SK-N-SH (cell line): ENCODE results near the gene BCR. TPM values are rescaled to one million over a fixed set of nuclear protein-coding genes. Genes with fewer than 3 reads are reported as not detected.
"Not testable (repeated sequence)": the region's sequence is repeated elsewhere in the genome, so short reads cannot be mapped to it uniquely, and the experiment has no call there.

ENCODE experiments used
- CTCF ChIA-PET: fragments of 300-600, 350-600 bp; formaldehyde crosslinking; extraction: SDS; loops from one replicate; lab custom pipeline; 2021; lab: Yijun Ruan, JAX
- POLR2A ChIA-PET: fragments of 350-600 bp; sonication (Branson Sonifier 250); formaldehyde crosslinking; extraction: SDS; loops from one replicate; lab custom pipeline; 2020; ENCODE audit warnings: antibody characterized with exemption, inconsistent platforms; lab: Yijun Ruan, JAX
- DNase-seq: peaks from one replicate; pipeline ENCODE4 v3.0.0; 2012
- H2AFZ ChIP-seq: fragments of 200-600 bp; sonication (generic); 2 replicates; pipeline ENCODE4 v1.8.1; 2016; ENCODE audit warnings: antibody characterized with exemption, mild to moderate bottlenecking, low read depth
- H3F3A ChIP-seq: fragments of 200-600 bp; sonication (generic); replicated peaks from 2 replicates; pipeline ENCODE3; 2016; ENCODE audit warnings: antibody characterized with exemption, mild to moderate bottlenecking; ENCODE audit not compliant: insufficient read depth
- H3K27ac ChIP-seq, 2 experiments: fragments of 200-500 bp in 1 of 2; fragments of 200-600 bp in 1 of 2; sonication (Bioruptor generic) in 1 of 2; sonication (generic), shearing (Covaris generic) in 1 of 2; 2 replicates each; pipeline versions ENCODE4 v1.5.1 to v1.6.1; 2014 to 2016; ENCODE audit warnings: low read depth in 2 of 2, inconsistent platforms in 1 of 2, low read length in 1 of 2, mild to moderate bottlenecking in 1 of 2, mixed read lengths in 1 of 2
- H3K27me3 ChIP-seq: fragments of 200-600 bp; sonication (generic), shearing (Covaris generic); 2 replicates; pipeline ENCODE4 v1.6.1; 2016; ENCODE audit warnings: mixed run types; ENCODE audit not compliant: insufficient read depth
- H3K36me3 ChIP-seq, 2 experiments: fragments of 200-500 bp in 1 of 2; fragments of 200-600 bp in 1 of 2; sonication (Bioruptor generic) in 1 of 2; sonication (generic) in 1 of 2; replicated peaks in 1 of 2; 2 replicates each; pipeline versions ENCODE3 to v1.5.1; 2014 to 2016; ENCODE audit warnings: low read length in 1 of 2, mild to moderate bottlenecking in 1 of 2; ENCODE audit not compliant: insufficient read depth in 2 of 2, control insufficient read depth in 1 of 2
- H3K4me1 ChIP-seq, 2 experiments: fragments of 200-500 bp in 1 of 2; fragments of 200-600 bp in 1 of 2; sonication (Bioruptor generic) in 1 of 2; sonication (generic), shearing (Covaris generic) in 1 of 2; 2 replicates each; pipeline versions ENCODE4 v1.5.1 to v1.6.1; 2014 to 2016; ENCODE audit warnings: low read depth in 1 of 2, low read length in 1 of 2, mixed run types in 1 of 2; ENCODE audit not compliant: insufficient read depth in 2 of 2, control insufficient read depth in 1 of 2
- H3K4me2 ChIP-seq: fragments of 200-600 bp; sonication (generic), shearing (Covaris generic); 2 replicates; pipeline ENCODE4 v1.6.1; 2017; ENCODE audit warnings: mixed run types
- H3K4me3 ChIP-seq, 2 experiments: fragments of 200-500 bp in 1 of 2; fragments of 200-600 bp in 1 of 2; sonication (Bioruptor generic) in 1 of 2; sonication (generic), shearing (Covaris generic) in 1 of 2; 2 replicates each; pipeline versions ENCODE4 v1.5.1 to v1.8.1; 2014 to 2016; ENCODE audit warnings: low read depth in 2 of 2, inconsistent platforms in 1 of 2, low read length in 1 of 2, mild to moderate bottlenecking in 1 of 2, mixed read lengths in 1 of 2, moderate library complexity in 1 of 2
- H3K79me2 ChIP-seq: fragments of 200-600 bp; sonication (generic); 2 replicates; pipeline ENCODE4 v1.8.1; 2017; ENCODE audit warnings: mild to moderate bottlenecking; ENCODE audit not compliant: insufficient read depth
- H3K9ac ChIP-seq: fragments of 200-600 bp; sonication (generic); 2 replicates; pipeline ENCODE4 v1.6.1; 2017; ENCODE audit warnings: mixed run types
- H3K9me2 ChIP-seq: fragments of 200-600 bp; sonication (generic); 2 replicates; pipeline ENCODE4 v1.6.1; 2017; ENCODE audit warnings: mixed run types
- H3K9me3 ChIP-seq: fragments of 200-600 bp; sonication (generic); 2 replicates; pipeline ENCODE4 v1.6.1; 2017; ENCODE audit warnings: mixed run types, mild to moderate bottlenecking, moderate library complexity
- H4K20me1 ChIP-seq: fragments of 200-600 bp; sonication (generic); 2 replicates; pipeline ENCODE4 v1.6.1; 2017; ENCODE audit warnings: mild to moderate bottlenecking, mixed run types; ENCODE audit not compliant: insufficient read depth
- CHD2 ChIP-seq: fragments of 150-350 bp; IDR thresholded peaks from 2 replicates; pipeline ENCODE4 v1.6.1; 2018; ENCODE audit warnings: low read length; ENCODE audit not compliant: partially characterized antibody
- GATA2 ChIP-seq: sonication (generic); formaldehyde crosslinking; IDR thresholded peaks from 2 replicates; pipeline ENCODE4 v1.5.0; 2020; ENCODE audit warnings: mild to moderate bottlenecking, missing genetic modification reagents
- MAX ChIP-seq: IDR thresholded peaks from 2 replicates; pipeline ENCODE4 v1.4.0; 2012; ENCODE audit warnings: low read depth
- MEF2A ChIP-seq: IDR thresholded peaks from 2 replicates; pipeline ENCODE4 v1.4.0; 2012; ENCODE audit warnings: low read depth, borderline replicate concordance
- NRF1 ChIP-seq: IDR thresholded peaks from 2 replicates; pipeline ENCODE4 v1.6.1; 2012; ENCODE audit warnings: low read depth, mild to moderate bottlenecking, low read length
- POLR2AphosphoS5 ChIP-seq: IDR thresholded peaks from 2 replicates; pipeline ENCODE4 v1.6.1; 2012; ENCODE audit warnings: low read depth, low read length
- RAD21 ChIP-seq: IDR thresholded peaks from 2 replicates; pipeline ENCODE4 v1.6.1; 2012; ENCODE audit warnings: mild to moderate bottlenecking, low read length
- RFX5 ChIP-seq: IDR thresholded peaks from 2 replicates; pipeline ENCODE4 v1.6.1; 2012; ENCODE audit warnings: mild to moderate bottlenecking, improper control_type of control experiment, low read length
- SMC3 ChIP-seq: IDR thresholded peaks from 2 replicates; pipeline ENCODE4 v1.6.1; 2012; ENCODE audit warnings: low read depth, low read length, improper control_type of control experiment
- TCF12 ChIP-seq: IDR thresholded peaks from 2 replicates; pipeline ENCODE4 v1.4.0; 2012
- TEAD4 ChIP-seq: IDR thresholded peaks from 2 replicates; pipeline ENCODE4 v1.4.0; 2012; ENCODE audit warnings: mild to moderate bottlenecking, borderline replicate concordance; ENCODE audit not compliant: insufficient read depth
- YY1 ChIP-seq: IDR thresholded peaks from 2 replicates; pipeline ENCODE4 v1.4.0; 2012; ENCODE audit warnings: low read depth, mild to moderate bottlenecking
- WGBS: methylation state at CpG from one replicate; pipeline ENCODE4 v1.1.6; 2017; ENCODE audit warnings: low lambda C conversion rate; 5-methylcytosine and 5-hydroxymethylcytosine counted together
- polyA plus RNA-seq, 3 experiments: library from polyadenylated mRNA; depleted of rRNA; stranded (reverse); fragments of >200 nt; gene quantifications; 2 replicates each; pipeline ENCODE4 v1.2.3, GENCODE V29; 2012
- TF ChIP-seq, protein P1 (sequence below): IDR thresholded peaks from 2 replicates; pipeline ENCODE4 v1.4.0; 2012; ENCODE audit warnings: low read depth, borderline replicate concordance
- TF ChIP-seq, protein P2 (sequence below): fragments of 200-600 bp; sonication (generic); IDR thresholded peaks from 2 replicates; pipeline ENCODE4 v1.6.1; 2017; ENCODE audit warnings: antibody characterized with exemption, mild to moderate bottlenecking, moderate library complexity
- TF ChIP-seq, protein P3 (sequence below): IDR thresholded peaks from 2 replicates; pipeline ENCODE4; 2012

The BCR gene
- polyA plus RNA-seq, 1 of the 3 experiments (the other 2 are of a cell fraction) = 50.9 TPM

GRCh38 chr22:23133922-23134321 lies 46.4 kb upstream of the BCR start (continued):
- no peak for TF ChIP-seq RFX5
- TF ChIP-seq, all 33 proteins: peak for 0

DNA sequence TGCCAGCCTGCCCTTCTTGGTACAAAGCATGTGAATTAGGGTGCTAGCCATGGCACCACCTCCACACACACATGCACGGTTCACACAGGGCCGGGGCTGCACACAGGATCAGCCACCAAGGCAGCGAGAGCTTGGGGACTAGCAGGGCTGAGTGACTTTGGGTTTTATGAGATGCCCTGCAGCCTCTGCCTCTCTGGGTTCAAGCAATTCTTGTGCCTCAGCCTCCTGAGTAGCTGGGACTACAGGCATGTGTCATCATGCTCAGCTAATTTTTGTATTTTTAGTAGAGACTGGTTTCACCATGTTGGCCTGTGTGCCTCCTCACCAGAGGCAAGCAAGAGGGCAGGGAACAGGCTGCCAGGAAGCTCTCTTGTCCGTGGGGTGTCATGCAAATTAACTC lies 43.3 kb upstream of the BCR start:
- H3K4me2 ChIP-seq, H4K20me1 ChIP-seq, H3K9me2 ChIP-seq, DNase-seq, H3K9me3 ChIP-seq, H3F3A ChIP-seq, H3K9ac ChIP-seq, H2AFZ ChIP-seq, H3K27ac ChIP-seq, H3K4me3 ChIP-seq, H3K27me3 ChIP-seq, H3K79me2 ChIP-seq, H3K36me3 ChIP-seq, H3K4me1 ChIP-seq, POLR2A ChIA-PET: not testable (repeated sequence)
- 63% methylated on average over 3 of the region's 4 CpGs for WGBS
- CTCF ChIA-PET = interaction anchor here (0.9 to 13.2 kb wide), 3 partner anchors 9 to 180 kb away, joined by 3 to 397 read pairs (median 21); no protein-coding TSS in a partner anchor

DNA sequence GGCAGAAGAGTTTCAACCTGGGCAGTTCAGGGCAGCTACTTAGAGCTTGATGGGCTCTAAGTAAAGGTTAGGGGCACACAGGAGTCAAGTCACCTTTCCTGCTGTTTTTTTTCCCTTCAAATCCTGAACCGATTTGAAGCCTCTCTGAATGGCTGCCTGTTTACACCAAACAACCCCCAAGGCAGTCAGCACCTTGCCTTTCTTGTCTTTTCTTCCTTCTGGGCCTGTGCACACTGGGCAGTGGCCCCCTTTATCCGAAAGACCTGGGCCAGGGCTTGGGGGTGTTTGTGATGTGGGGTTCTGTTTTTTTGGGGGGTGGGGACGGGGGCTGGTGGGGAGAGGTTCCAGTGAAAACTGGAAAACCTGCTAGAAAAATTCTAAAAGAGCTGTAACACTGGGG lies 42.8 kb upstream of the BCR start:
- no peak for DNase-seq
- H3K27me3 ChIP-seq = no peaks in the 10 kb centered on the region
- H3K4me3 ChIP-seq = no peak overlapping the region
- TF ChIP-seq, protein P1, sequence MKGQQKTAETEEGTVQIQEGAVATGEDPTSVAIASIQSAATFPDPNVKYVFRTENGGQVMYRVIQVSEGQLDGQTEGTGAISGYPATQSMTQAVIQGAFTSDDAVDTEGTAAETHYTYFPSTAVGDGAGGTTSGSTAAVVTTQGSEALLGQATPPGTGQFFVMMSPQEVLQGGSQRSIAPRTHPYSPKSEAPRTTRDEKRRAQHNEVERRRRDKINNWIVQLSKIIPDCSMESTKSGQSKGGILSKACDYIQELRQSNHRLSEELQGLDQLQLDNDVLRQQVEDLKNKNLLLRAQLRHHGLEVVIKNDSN = no peak
- TF ChIP-seq CHD2 (no peak), RAD21 (no peak), POLR2AphosphoS5 (no peak), MEF2A (no peak), RFX5 (no peak), YY1 (no peak), TEAD4 (no peak), GATA2 (CRISPR knock-in tag) (no peak), NRF1 (no peak), SMC3 (no peak), MAX (no peak), TCF12 (no peak)
- TF ChIP-seq, protein P2, sequence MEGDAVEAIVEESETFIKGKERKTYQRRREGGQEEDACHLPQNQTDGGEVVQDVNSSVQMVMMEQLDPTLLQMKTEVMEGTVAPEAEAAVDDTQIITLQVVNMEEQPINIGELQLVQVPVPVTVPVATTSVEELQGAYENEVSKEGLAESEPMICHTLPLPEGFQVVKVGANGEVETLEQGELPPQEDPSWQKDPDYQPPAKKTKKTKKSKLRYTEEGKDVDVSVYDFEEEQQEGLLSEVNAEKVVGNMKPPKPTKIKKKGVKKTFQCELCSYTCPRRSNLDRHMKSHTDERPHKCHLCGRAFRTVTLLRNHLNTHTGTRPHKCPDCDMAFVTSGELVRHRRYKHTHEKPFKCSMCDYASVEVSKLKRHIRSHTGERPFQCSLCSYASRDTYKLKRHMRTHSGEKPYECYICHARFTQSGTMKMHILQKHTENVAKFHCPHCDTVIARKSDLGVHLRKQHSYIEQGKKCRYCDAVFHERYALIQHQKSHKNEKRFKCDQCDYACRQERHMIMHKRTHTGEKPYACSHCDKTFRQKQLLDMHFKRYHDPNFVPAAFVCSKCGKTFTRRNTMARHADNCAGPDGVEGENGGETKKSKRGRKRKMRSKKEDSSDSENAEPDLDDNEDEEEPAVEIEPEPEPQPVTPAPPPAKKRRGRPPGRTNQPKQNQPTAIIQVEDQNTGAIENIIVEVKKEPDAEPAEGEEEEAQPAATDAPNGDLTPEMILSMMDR = no peak
- TF ChIP-seq, protein P3, sequence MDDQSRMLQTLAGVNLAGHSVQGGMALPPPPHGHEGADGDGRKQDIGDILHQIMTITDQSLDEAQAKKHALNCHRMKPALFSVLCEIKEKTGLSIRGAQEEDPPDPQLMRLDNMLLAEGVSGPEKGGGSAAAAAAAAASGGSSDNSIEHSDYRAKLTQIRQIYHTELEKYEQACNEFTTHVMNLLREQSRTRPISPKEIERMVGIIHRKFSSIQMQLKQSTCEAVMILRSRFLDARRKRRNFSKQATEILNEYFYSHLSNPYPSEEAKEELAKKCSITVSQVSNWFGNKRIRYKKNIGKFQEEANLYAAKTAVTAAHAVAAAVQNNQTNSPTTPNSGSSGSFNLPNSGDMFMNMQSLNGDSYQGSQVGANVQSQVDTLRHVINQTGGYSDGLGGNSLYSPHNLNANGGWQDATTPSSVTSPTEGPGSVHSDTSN = no peak
- H3F3A ChIP-seq = no peaks in the 10 kb centered on the region
- no peaks in the 10 kb centered on the region for H3K36me3 ChIP-seq
- H3K4me1 ChIP-seq = peaks cover 5 to 9% of the 10 kb centered on the region in 2 experiments; a peak in 1 of 4 replicates
- no peaks in the 10 kb centered on the region for H3K9me3 ChIP-seq
- no peak overlapping the region for H3K4me2 ChIP-seq
- H3K9ac ChIP-seq = no peak overlapping the region
- no peaks in the 10 kb centered on the region for H3K9me2 ChIP-seq
- no peak overlapping the region for H3K27ac ChIP-seq
- CTCF ChIA-PET = interaction anchor here (0.9 to 13.2 kb wide), 3 partner anchors 9 to 180 kb away, joined by 3 to 397 read pairs (median 21); no protein-coding TSS in a partner anchor
- WGBS = 68% methylated on average over 3 of the region's 3 CpGs
- no peaks in the 10 kb centered on the region for H3K79me2 ChIP-seq
- POLR2A ChIA-PET = no interaction called here
- no peaks in the 10 kb centered on the region for H4K20me1 ChIP-seq
- no peak overlapping the region for H2AFZ ChIP-seq
